ENCODE measurements around the gene ADCY1.
"Not testable (repeated sequence)": the region's sequence is repeated elsewhere in the genome, so short reads cannot be mapped to it uniquely, and the experiment has no call there.

Gene ADCY1

DNA sequence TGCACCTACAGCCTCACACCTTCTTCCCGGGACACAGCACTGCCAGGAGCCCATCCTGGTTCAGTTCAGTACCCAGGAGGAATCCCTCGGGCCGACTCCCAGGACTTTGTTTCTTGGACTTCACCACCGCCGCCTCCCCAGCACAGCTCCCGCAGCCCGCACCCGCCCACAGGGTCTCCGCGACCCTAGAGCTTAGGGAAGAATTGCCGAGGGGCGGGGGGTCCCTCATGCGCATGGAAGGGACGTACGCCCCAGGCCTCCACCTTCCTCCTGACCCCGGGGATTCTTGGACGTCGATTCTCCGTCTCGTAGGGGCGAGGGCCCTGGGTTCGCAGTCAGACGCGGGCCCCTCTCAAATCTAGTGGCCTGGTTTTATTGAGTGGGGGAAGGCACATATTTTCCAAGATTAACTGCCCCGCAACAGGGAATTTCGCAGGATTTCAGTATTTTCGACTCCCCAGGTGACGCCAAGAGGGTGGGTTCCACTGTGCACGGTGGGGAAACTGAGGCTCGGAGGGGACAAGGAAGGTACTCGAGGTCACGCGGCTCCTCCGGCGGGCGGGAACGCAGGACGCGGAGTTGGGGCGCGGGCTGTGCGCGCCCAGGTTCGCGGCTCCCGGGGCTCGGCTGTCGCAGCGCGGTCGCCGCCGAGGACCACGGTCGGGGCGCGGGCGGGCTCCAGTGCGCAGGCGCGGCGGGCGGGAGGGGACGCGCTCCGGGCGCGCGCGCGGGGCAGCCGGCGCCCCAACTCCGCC, at the start of gene ADCY1:
Gene ADCY1, plus strand, starts transcription at position 708 of the 755 bp plus-strand sequence. CDS start 176 bp downstream, outside the sequence.
- no peak for DNase-seq

DNA sequence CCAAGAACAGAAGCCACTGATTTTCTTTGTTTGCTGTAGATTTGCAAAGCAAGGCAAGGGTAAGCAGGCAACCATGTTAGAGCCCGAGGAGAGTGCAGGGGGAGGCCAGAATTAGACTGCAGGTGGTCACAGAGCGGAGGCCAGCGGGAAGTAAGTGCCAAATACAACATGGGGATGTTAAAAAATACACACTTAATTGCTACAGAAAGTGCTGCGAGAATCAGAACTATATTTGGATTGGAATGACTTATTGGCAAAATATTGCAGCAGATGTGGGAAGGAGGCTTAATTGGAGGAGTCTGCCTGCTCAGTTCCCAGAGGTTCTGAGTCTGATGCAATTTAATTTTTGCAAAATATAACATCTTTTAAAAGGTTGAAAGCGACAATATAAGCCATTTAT, 49.7 kb upstream of the ADCY1 start:
- no peak for DNase-seq

DNA sequence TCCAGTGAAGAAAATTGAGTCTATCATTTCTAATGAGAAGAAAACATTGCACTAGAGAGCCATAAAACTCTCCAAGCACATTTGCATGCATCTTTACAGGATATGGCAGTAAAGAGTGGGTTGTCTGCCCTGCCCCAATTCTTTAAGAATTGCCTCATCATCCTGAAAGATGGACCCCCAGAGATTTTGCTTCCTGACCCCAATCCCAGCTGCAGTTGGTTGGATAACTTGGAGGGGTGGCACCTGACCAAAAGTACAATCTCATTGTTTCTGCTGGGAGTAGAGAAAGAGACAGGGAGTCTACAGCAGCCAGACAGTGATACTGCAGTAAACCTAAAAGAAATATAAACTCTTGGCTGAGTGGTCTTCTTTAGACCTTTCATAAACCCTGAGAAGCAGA, 49.1 kb upstream of the ADCY1 start:
- no peak for DNase-seq

DNA sequence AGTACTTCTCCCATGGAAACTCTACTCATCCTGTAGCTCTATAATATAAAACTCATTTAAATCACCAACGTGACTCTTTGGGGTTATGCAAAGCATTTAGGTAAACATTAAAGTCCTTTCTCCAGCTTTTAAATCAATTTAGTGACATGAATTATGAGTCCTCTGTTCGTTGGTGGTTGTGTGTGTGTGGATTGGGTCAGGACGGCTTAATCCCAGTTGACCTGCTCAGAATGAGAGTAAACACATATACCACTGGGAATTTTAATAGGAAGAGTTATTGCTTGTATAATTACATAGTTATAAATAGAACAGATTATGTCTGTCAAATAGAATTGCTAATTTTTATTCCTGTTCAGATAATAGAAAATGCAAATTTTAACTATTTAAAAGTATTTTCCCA, 30.7 kb upstream of the ADCY1 start:
- no peak for DNase-seq

- DNase-seq = not testable (repeated sequence)
Measured at GRCh38 chr7:45545105-45545710, 29.0 kb upstream of the ADCY1 start.

- DNase-seq = not testable (repeated sequence)
Measured at GRCh38 chr7:45548917-45549316, 25.3 kb upstream of the ADCY1 start.

GRCh38 chr7:45563401-45563800, 10.8 kb upstream of the ADCY1 start:
- DNase-seq = no peak

DNA sequence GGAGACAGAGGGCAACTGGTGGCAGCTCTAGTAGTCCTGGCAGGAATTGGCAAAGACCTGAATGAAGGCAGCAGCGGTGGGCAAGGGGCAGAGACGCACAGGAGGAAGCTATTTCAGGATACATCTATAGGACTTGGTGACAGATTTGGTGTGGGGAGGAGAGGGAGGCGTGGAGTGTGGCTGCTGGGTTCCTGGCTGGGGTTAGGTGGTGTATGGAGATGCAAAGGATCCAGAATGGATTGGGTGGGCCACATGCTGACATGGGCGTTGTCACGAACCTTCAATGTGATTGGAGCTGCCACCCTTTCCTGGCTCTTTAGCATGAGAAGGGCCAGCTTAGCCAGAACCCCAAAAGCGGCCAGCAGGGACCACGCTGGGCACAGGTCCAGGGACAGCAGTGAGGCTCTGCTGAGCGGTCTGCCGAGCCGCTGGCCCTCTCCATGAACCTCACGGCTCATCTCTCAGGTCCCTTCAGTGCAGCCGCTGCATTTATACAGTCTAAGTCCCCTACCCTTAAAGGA, 10.2 kb upstream of the ADCY1 start:
- DNase-seq = no peak

GRCh38 chr7:45564485-45564884, 9.7 kb upstream of the ADCY1 start:
- no peak for DNase-seq

- DNase-seq = no peak
Measured at GRCh38 chr7:45564886-45565455, 9.2 kb upstream of the ADCY1 start.

- no peak for DNase-seq
Measured at GRCh38 chr7:45566386-45566785, 7.8 kb upstream of the ADCY1 start.

GRCh38 chr7:45566961-45567360, 7.2 kb upstream of the ADCY1 start:
- DNase-seq = no peak

DNA sequence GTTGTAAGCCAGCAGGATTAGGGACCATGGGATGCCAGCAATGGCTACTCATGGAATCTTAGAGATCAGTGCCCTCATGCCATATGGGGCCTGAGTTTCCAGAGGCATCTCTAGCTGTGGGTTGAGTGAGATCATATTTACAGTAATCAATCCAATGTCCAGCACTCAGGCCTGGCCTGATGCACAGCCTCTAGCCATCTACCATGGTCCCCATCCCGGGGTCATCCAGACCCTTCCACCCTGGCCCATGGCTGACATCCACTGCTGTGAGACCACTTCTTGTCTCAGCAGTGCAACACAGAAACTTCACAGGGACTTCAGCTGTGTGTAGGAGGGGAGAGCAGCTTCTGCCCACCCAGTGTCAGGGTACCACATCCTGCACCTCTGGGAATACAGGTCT, 6.5 kb upstream of the ADCY1 start:
- no peak for DNase-seq

DNA sequence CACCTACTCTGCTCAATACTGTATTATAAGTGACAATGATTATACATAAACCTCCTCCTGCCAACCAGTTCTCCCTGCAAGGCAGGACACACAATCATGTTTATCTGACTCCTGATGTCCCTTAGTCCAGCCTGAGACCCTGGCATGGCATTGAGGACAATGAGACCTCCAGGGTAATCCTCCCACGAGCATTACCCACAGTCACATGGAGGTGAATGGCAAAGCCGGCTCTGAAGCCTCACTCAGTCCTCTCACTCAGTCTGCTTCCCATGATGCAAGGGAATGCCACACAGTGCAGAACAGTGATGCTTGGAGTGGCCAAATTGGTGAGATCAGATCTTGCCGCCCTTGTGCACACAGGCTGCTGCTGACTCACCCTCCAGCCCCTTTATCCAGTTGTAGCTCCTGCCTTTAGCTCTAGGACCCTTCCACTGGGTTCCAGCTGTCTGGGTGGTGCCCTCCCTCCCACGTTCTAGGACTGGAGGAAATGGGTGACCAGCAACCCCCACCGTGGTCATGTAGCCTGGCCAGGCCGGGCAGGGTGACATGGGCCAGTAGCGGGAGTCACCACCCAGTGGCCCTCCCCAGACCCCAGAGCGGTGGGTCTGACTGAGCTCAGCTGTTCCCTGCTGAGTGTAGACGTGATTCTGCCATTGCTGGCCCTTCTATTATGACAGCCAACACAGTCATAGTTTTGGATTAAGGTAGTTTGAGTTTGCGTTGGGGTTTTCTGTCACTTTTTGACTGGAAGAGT, 5.5 kb upstream of the ADCY1 start:
- no peak for DNase-seq

GRCh38 chr7:45569290-45569685, 4.9 kb upstream of the ADCY1 start:
- DNase-seq = no peak

DNA sequence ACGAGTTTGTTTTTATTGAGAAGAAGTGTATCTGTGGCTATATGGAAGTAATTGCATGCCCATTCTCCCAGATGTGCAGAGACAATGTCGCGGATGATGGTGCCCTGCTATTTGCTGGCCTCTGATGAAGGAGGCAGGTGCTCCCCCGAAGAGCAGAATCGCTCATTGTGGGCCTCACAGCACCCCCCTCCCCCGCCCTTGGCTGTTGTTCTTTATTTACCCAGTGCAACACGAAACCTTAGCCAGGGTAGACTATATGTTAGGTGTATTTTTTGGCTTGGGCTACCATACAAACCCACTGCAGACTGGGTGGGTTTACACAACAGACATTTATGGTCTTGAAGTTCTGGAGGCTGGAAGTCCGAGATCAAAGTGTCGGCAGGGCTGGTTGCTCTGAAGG, 3.4 kb upstream of the ADCY1 start:
- no peak for DNase-seq

DNA sequence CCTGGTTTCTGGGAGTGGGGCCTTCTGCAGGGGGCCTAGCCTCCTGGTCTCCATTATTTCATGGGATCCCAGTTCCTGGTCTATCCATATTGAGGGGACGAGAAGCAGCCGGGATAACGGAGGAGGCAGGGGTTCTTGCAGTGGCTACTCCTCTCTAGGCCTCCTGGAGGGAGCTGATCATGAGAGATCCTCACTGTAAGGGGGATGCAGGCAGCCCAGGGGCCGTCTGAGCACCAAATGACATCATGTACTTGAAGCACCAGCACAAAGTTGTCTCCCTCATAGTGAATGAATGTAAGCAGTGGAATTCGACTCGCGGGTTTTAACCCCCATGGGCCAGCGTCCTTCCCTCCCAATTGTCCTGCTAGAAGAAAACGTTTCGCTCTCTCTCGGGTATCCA, 964 bp upstream of the ADCY1 start:
- DNase-seq = no peak

DNA sequence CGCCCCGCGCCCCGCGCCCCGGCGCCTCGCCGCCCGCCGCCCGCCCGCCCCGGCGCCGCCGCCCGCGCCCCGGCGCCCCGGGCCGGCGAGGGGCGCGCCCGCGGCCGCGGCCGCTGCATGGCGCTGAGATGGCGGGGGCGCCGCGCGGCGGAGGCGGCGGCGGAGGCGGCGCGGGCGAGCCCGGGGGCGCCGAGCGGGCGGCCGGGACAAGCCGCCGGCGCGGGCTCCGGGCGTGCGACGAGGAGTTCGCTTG, 174 bp downstream of the ADCY1 start:
- DNase-seq = no peak

DNA sequence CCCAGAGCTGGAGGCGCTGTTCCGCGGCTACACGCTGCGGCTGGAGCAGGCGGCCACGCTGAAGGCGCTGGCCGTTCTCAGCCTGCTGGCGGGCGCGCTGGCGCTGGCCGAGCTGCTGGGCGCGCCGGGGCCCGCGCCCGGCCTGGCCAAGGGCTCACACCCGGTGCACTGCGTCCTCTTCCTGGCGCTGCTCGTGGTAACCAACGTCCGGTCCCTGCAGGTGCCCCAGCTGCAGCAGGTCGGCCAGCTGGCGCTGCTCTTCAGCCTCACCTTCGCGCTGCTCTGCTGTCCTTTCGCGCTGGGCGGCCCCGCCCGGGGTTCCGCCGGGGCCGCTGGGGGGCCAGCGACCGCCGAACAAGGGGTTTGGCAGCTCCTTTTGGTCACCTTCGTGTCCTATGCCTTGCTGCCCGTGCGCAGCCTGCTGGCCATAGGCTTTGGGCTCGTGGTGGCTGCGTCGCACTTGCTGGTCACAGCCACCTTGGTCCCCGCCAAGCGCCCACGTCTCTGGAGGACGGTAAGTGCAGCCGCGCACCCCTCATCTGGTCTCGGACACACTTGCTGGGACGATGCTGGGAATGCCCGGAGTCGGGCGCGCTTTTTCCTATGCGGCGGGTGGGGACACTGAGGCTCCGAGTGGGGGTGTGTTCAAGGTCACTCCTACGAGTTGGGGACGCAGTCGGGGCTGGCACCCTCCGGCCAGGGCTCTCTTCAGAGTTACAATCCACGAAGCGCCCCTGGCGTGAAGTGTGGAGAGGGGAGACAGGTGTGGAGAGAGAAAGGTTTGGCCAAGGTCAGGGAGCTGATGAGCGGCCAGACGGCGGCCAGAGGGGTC, 717 bp downstream of the ADCY1 start:
- DNase-seq = no peak

- DNase-seq = no peak
Measured at GRCh38 chr7:45575501-45576248, 1.5 kb downstream of the ADCY1 start.

GRCh38 chr7:45576249-45576929, 2.2 kb downstream of the ADCY1 start:
- DNase-seq = no peak
